HG02981 (cell line): ENCODE results near the gene ZNF763.
"Not testable (repeated sequence)": the region's sequence is repeated elsewhere in the genome, so short reads cannot be mapped to it uniquely, and the experiment has no call there.

ENCODE experiments used
- ATAC-seq: cut with Tn5 transposase; IDR thresholded peaks from one replicate; pipeline ENCODE4 v1.9.1; 2021; ENCODE audit warnings: mild to moderate bottlenecking, moderate library complexity; ENCODE audit not compliant: unreplicated experiment

The ZNF763 gene

DNA sequence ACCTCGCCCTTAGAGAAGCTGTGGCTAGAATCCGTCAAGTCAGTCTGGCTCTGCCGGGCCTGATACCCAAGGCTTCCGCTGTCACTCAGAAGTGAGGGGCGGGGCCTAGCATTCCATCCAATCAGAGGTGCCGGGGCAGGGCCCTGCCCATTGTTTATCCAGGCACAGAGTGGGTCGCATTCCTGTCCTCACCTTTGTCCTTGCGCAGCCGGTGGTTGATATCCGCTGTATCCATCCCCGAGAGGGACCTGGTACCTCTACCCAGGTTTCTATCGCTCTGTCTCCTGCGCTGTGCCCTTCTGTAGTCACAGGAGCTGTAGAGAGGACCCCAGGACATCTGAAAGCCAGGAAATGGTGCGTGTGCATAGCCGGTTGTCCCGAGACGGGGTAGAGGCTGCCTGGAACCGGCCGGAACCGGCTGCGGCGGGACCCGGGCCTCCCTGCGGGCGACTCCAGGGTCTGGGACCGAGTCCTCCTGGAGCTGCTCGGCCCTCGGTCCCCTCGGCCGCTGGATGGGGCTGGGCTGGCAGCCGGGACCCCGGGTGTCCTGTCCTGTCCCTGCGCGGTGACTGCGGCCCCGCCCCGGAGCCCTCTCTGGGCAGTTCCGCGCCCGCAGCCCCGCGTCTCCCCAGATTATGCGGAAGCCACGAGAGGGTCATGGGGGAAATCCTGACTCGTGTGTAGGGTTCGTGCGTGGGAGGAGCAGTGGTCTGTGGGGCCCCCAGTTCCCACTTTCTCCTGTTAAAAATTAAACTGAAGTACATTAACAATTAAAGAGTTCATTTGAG lies at the start of gene ZNF763:
ZNF763 (plus strand) TSS at position 183 of the 788 bp plus-strand sequence; CDS start at position 352, 169 bp downstream.
- ATAC-seq = peak; percentile 91

DNA sequence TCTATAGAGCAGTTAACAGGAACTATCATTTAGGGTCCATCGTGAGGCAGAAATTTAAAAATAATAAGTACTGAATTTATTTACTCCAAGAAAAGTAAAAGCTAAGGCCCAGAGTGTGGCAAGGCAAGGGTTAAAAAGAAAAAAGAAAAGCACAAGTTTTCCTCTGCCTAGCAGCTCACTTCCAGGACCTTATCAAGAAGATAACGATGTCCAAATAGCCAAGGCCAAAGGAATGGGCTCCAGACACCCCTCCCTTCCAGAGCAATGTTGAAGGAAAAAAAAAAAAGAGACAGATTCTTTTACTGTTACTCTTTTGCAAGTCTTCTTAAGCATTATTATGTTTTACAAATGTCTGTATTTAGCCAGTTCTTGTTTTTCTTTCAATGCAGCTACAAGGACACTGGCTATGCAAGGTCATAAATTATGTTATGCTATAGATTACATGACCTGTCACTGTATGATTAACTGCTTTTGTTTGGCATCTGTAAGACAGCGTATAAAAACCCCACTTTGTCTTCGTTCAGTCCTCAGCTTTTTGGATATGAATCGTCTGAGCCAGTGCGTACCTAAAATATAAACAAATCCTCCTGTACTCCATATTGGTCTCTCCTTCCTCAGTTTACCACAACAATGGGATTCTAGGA lies 42.9 kb upstream of the ZNF763 start:
- no peak for ATAC-seq

DNA sequence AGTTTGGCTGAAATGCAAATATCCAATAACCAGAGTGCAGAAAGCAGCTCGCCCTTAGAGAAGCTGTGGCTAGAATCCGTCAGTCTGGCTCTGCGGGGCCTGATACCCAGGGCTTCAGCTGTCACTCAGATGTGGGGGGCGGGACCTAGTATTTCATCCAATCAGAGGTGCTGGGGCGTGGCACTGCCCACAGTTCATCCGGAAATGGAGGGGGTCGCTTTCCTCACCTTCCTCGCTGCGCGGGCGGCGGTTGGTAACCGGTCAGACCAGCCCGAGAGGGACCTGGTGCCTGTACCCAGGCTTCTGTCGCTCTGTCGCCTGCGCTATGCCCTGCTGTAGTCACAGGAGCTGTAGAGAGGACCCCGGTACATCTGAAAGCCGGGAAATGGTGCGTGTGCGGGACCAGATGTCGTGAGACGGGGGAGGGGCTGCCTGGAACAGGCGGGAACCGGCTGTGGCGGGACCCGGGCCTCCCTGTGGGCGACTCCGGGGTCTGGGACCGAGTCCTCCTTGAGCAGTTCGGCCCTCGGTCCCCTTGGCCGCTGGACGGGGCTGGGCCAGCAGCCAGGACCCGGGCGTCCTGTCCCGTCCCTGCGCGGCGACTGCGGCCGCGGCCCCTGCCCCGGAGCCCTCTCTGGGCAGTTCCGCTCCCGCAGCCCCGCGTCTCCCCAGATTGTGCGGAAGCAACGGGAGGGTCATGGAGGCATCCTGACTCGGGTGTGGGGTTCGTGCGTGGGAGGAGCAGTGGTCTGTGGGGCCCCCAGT lies 39.8 kb upstream of the ZNF763 start, which contains the start of gene ZNF700:
ZNF700 (plus strand) TSS at position 222 of the 765 bp plus-strand sequence; CDS start at position 326, 104 bp downstream.
- peak; percentile 81 for ATAC-seq

DNA sequence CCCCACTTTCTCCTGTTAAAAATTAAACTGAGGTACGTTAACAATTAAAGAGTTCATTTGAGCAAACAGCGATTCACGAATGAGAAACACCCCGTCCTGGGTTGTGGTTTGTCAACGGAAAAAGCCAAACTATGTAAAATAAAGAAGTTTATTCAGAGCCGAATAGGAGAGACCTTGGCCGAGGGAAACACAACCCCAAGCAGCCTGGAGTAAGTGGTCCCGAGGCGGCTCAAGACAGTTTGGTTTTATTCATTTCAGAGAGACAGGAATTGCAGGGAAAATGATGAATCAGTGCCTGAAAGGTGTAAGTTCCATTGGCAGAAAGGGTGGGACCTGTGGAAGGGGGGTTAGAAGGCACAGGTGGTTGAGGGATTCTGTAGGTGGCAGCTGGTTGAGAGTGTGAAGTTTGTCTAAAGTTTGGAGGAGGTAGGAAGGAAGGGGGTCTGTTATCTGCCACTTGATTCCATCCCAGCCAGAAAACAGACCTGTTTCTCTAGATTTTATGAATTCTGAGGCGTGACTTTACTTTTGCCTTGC lies 39.1 kb upstream of the ZNF763 start:
- ATAC-seq = not testable (repeated sequence)

DNA sequence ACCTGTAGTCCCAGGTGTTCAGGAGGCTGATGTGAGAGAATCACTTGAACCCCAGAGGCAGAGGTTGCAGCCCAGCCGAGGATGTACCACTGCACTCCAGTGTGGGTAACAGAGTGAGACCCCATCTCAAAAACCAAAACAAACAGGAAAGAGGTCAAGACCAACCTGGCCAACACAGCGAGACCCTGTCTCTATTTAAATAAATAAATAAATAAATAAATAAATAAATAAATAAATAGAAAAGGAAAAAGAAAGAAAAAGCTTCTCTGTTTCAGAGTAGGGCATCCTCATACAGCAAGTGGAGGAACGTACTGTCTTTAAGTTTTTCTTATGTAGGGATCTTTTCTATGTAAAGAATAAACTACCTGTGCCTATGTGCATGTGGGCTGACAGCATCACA lies 37.6 kb upstream of the ZNF763 start:
- ATAC-seq = no peak

DNA sequence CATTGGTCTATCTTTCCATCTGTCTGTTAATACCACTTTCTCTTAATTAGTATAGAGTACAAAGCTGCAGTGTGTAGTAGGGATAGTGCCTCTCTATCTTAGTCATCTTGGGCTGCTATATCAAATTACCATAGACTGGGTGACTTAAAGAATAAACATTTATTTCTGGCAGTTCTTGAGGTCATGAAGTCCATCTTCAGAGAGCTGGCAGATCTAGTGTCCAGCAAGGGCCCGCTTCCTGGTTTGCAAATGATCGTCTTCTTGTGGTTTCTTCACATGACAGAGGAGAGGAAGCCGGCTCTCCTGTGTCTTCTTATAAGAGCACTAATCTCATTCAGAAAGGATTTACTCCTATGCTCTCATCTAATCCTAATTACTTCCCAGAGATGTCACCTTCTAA lies 33.8 kb upstream of the ZNF763 start:
- ATAC-seq = no peak

DNA sequence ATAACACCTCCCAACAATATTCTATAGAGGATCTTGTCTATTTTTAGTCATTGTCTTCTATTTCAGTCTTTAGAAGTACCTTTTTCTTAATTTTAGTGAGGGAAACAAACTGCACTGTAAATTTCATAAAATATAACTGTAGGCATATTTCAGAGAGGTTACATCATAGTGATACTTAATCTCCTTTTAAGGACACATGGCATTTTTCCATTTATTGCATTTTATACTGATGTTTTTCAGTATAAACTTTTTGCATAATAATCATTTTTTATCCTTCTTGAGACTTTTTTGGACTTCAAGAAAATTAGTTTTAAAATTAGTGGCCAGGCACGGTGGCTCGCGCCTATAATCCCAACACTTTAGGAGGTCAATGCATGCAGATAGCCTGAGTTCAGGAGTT lies 33.3 kb upstream of the ZNF763 start:
- no peak for ATAC-seq

DNA sequence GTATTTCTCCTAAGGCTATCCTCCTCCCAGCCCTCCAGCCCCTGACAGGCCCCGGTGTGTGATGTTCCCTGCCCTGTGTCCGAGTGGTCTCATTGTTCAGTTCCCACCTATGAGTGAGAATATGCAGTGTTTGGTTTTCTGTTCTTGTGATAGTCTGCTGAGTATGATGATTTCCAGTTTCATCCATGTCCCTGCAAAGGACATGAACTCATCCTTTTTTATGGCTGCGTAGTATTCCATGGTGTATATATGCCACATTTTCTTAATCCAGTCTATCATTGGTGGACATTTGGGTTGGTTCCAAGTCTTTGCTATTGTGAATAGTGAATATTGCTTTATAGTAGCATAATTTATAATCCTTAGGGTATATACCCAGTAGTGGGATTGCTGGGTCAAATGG lies 29.0 kb upstream of the ZNF763 start:
- not testable (repeated sequence) for ATAC-seq

DNA sequence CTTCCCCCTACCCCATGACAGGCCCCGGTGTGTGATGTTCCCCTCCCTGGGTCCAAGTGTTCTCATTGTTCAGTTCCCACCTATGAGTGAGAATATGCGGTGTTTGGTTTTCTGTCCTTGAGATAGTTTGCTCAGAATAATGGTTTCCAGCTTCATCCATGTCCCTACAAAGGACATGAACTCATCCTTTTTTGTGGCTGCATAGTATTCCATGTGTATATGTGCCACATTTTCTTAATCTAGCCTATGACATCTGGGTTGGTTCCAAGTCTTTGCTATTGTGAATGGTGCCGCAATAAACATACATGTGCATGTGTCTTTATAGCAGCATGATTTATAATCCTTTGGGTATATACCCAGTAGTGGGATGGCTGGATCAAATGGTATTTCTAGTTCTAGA lies 26.5 kb upstream of the ZNF763 start:
- not testable (repeated sequence) for ATAC-seq

DNA sequence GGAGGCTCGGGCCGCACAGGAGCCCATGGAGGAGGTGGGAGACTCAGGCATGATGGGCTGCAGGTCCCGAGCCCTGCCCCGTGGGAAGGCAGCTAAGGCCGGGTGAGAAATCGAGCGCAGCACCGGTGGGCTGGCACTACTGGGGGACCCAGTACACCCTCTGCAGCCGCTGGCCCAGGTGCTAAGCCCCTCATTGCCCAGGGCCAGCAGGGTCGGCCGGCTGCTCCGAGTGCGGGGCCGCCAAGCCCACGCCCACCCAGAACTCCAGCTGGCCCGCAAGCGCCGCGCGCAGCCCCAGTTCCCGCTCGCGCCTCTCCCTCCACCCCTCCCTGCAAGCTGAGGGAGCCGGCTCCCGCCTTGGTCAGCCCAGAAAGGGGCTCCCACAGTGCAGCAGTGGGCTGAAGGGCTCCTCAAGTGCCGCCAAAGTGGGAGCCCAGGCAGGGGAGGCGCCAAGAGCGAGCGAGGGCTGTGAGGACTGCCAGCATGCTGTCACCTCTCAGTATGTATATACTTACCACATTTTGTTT lies 23.4 kb upstream of the ZNF763 start:
- not testable (repeated sequence) for ATAC-seq

DNA sequence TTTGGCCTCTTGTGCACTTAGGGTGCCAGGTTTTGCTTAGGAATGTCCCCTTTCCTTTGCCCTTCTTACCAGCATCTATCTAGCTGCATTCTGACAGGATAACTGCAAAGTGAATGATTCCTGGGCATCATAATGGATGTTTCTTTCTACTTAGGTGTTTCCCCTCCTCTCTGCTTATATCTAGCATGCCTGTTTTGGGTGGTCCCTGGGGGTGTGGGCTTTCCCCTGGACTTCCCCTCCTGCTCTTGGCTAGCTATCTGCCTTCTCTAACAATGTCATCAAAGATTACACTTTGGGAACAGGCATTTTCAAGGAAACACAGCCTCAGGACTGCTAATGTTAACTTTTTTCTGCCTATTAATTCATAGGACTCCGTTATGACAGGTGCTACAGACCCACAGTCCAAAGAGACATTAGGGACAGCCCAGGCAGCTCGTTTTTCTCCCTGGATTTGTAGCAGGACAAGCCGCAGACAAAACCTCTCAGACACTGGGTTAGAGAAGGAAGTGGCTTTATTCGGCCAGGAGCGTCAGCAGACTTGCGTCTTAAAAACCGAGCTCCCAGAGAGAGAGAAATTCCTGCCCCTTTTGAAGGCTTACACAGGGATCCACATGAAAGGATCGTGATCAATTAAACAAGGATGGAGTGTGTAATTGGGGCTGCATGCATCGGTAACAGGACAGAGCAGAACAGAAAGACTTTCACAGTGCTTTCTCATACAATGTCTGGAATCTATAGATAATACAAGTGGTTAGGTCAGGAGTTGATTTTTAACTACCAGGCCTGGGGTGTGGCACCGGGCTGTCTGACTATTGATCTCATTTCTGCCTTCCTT lies 22.6 kb upstream of the ZNF763 start:
- no peak for ATAC-seq

DNA sequence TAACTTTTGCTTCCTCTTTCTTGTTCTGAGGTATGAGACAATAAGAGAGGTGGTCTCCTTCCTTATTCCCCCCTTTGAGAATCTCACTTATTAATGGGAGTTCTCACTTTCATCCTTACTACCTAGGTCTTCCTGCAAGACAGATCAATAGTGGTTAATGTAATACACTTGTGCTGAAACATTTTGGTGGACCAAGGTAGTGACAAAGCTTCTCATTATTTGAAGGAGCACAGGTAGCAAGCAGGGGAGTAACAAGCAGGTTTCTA lies 22.1 kb upstream of the ZNF763 start:
- ATAC-seq = no peak

DNA sequence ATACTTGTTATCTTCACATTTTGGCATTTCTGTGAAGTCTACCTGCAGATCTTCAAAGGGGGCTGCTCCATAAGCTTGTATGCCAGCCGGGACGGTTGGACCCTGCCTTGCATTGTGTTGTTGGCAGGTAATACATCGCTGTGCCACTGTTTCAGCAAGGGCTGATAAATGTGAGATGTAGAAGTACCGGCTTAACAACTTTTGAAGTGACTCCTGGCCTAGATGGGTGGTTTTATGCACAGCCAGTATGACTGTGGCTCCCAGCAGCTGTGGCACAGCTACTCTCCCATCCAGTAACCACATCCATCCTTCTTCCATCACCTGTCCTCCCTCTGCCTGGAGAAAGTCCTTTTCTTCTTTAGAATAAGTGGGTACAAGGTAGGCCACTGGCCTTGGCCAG lies 20.2 kb upstream of the ZNF763 start:
- ATAC-seq = no peak

DNA sequence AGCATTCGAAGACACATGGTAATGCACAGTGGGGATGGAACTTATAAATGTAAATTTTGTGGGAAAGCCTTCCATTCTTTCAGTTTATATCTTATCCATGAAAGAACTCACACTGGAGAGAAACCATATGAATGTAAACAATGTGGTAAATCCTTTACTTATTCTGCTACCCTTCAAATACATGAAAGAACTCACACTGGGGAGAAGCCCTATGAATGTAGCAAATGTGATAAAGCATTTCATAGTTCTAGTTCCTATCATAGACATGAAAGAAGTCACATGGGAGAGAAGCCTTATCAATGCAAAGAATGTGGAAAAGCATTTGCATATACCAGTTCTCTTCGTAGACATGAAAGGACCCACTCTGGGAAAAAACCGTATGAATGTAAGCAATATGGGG lies 16.2 kb upstream of the ZNF763 start:
- ATAC-seq = no peak

DNA sequence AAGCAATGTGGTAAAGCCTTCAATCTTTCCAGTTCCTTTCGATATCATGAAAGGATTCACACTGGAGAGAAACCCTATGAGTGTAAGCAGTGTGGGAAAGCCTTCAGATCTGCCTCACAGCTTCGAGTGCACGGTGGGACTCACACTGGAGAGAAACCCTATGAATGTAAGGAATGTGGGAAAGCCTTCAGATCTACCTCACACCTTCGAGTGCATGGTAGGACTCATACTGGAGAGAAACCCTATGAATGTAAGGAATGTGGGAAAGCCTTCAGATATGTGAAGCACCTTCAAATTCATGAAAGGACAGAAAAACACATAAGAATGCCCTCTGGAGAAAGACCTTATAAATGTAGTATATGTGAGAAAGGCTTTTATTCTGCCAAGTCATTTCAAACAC lies 15.6 kb upstream of the ZNF763 start:
- no peak for ATAC-seq

DNA sequence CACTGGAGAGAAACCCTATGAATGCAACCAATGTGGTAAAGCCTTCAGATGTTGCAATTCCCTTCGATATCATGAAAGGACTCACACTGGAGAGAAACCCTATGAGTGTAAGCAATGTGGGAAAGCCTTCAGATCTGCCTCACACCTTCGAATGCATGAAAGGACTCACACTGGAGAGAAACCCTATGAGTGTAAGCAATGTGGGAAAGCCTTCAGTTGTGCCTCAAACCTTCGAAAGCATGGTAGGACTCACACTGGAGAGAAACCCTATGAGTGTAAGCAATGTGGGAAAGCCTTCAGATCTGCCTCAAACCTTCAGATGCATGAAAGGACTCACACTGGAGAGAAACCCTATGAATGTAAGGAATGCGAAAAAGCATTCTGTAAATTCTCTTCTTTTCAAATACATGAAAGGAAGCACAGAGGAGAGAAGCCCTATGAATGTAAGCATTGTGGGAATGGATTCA lies 15.2 kb upstream of the ZNF763 start:
- ATAC-seq = not testable (repeated sequence)

DNA sequence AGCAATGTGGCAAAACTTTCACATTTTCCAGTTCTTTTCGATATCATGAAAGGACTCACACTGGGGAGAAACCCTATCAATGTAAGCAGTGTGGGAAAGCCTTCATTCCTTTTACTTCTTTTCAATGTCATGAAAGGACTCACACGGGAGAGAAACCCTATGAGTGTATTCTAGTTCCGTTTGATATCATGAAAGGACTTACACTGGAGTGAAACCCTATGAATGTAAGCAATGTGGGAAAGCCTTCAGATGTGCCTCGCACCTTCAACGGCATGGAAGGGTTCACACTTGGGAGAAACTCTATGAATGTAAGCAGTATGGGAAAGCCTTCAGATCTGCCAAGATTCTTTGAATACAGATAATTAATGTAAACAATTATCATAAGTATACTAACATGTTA lies 14.5 kb upstream of the ZNF763 start:
- ATAC-seq = no peak

DNA sequence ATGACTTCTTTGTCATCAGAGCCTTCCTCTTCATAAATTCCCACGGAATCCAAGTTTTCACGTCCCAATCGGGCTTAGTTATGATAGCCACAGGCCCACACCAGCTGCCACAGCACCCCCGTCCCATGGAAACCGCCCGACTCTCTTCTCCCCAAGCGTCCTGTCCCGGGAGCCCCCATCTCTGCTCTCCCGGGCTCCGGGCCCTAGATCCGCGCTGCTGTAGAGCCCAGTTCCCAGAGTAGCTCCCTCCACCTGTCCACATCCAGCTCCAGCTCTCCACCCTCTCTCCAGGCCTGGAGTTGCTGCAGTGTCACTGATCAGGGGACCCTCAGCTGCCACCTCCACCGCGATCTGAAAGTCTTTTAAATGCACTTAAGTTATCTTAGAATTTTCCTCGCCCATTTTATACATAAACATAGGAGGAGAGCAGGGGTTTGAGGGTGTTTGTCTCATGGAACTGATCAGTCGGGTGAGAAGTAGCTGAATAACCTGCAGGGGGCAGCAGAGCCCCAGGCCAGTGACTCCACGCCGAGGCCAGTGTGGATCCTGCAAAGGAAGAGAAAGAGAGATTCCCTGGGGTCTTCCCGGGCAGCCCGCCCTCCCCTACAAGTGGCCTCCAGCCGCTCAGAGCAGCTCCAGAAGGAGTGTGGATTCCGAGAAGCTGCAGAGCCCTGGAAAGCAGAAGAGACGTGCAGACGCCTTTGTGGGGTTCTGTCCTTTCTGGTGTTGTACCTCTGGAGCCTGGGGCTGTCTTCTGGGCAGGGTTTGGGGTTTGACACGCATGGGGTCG lies 1.1 kb upstream of the ZNF763 start:
- no peak for ATAC-seq

DNA sequence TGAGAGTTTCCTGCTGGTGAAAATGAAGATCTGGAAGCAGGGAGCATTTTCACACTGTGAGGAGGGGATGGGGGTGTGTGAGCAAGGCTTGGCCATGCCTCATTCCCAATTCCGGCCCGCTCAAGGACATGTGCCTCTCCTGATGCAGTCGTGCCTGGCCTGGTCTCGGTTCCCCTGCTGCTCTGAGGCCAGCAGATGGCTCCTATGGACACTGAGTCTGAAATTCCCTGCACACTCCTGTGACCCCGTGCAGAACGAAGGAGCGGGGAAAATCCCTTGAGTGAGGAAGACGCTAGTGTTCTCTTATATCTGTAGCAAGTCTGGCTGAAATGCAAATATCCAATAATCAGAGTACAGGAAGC lies 363 bp upstream of the ZNF763 start:
- ATAC-seq = no peak

DNA sequence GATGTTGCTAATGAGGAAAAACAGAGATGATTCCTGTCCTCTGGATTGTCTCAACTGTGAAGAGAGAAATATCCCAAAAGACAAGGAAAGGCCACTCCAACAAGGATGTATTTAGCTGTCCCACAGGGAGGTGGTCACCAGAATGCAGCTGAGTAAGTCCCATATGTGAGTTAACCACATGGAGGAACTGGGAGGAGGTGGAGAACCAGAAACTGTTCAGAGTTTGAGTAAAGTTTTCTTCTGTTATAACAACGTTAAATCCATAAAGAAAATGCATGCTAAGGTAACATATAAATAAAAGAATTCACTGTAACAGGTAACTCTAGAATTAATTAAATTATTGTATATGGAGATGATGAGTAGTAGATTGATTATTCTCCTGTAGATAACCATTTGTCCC lies 5.3 kb downstream of the ZNF763 start:
- no peak for ATAC-seq
